Measurements from ENCODE around the gene TRAPPC3.

- TF ChIP-seq CTCF (IDR thresholded peaks at IDR 0.05) (no peak), POLR2A (IDR thresholded peaks at IDR 0.05) (no peak)
Observed at GRCh38 chr1:36144413-36144812, 4.9 kb downstream of the TRAPPC3 start.
